Kidney epithelial cell (primary cell): ENCODE results near the gene TRIP11. TPM values are rescaled to one million over a fixed set of nuclear protein-coding genes. Genes with fewer than 3 reads are reported as not detected.
"Not testable (repeated sequence)": the region's sequence is repeated elsewhere in the genome, so short reads cannot be mapped to it uniquely, and the experiment has no call there.

ENCODE experiments used
- DNase-seq: peaks from one replicate; pipeline ENCODE4 v3.0.0-alpha.2; 2010; ENCODE audit warnings: low read depth
- H3K27me3 ChIP-seq: 2 replicates; pipeline ENCODE4 v1.6.0; 2011; ENCODE audit warnings: low read length; ENCODE audit not compliant: control insufficient read depth, insufficient read depth
- H3K36me3 ChIP-seq: 2 replicates; pipeline ENCODE4 v1.5.1; 2011; ENCODE audit warnings: low read length; ENCODE audit not compliant: control insufficient read depth, insufficient read depth
- H3K4me3 ChIP-seq: 2 replicates; pipeline ENCODE4 v1.5.1; 2011; ENCODE audit warnings: low read depth, mild to moderate bottlenecking, control low read depth, low read length
- total RNA-seq: library from RNA; depleted of rRNA; stranded (reverse); fragments of >200 nt; gene quantifications from 2 replicates; pipeline ENCODE4 v1.2.3, GENCODE V29; 2015
- TF ChIP-seq, protein P1 (sequence below): IDR thresholded peaks from 2 replicates; pipeline ENCODE4 v1.5.1; 2011; ENCODE audit warnings: mild to moderate bottlenecking, moderate library complexity, low read length, control low read depth, inconsistent platforms; ENCODE audit not compliant: insufficient read depth, poor library complexity, severe bottlenecking

The TRIP11 gene
- 19.4 and 32.7 TPM in 2 replicates for total RNA-seq

GRCh38 chr14:92039719-92040430 is at the start of gene TRIP11:
TSS of gene TRIP11 (minus strand) at chr14:92040059. CDS start at chr14:92039685, 374 bp downstream.
- DNase-seq: peak; percentile 63
- Histone ChIP-seq H3K27me3 (no peaks in the 10 kb centered on the region), H3K4me3 (peak within 1 kb of the TSS; percentile 77), H3K36me3 (no peaks in the 10 kb centered on the region)
- TF ChIP-seq, protein P1, sequence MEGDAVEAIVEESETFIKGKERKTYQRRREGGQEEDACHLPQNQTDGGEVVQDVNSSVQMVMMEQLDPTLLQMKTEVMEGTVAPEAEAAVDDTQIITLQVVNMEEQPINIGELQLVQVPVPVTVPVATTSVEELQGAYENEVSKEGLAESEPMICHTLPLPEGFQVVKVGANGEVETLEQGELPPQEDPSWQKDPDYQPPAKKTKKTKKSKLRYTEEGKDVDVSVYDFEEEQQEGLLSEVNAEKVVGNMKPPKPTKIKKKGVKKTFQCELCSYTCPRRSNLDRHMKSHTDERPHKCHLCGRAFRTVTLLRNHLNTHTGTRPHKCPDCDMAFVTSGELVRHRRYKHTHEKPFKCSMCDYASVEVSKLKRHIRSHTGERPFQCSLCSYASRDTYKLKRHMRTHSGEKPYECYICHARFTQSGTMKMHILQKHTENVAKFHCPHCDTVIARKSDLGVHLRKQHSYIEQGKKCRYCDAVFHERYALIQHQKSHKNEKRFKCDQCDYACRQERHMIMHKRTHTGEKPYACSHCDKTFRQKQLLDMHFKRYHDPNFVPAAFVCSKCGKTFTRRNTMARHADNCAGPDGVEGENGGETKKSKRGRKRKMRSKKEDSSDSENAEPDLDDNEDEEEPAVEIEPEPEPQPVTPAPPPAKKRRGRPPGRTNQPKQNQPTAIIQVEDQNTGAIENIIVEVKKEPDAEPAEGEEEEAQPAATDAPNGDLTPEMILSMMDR: no peak

- TF ChIP-seq, protein P1: no peak
- no peaks in the 10 kb centered on the region for H3K36me3 ChIP-seq
- DNase-seq: no peak
- no peaks in the 10 kb centered on the region for H3K27me3 ChIP-seq
- H3K4me3 ChIP-seq: no peak overlapping the region
Observed at GRCh38 chr14:92088494-92088893, 48.6 kb upstream of the TRIP11 start.

- Histone ChIP-seq H3K36me3 (no peaks in the 10 kb centered on the region), H3K27me3 (no peaks in the 10 kb centered on the region), H3K4me3 (no peak overlapping the region)
- TF ChIP-seq, protein P1: no peak
- no peak for DNase-seq
Observed at GRCh38 chr14:92074555-92074954, 34.7 kb upstream of the TRIP11 start.

GRCh38 chr14:92058006-92058917 is 18.4 kb upstream of the TRIP11 start:
- TF ChIP-seq, protein P1: no peak
- no peak for DNase-seq
- Histone ChIP-seq H3K27me3 (no peaks in the 10 kb centered on the region), H3K4me3 (no peak overlapping the region), H3K36me3 (no peaks in the 10 kb centered on the region)

GRCh38 chr14:92049781-92050180 is 9.9 kb upstream of the TRIP11 start:
- no peaks in the 10 kb centered on the region for H3K27me3 ChIP-seq
- DNase-seq: no peak
- no peaks in the 10 kb centered on the region for H3K36me3 ChIP-seq
- no peak overlapping the region for H3K4me3 ChIP-seq
- TF ChIP-seq, protein P1: no peak

DNA sequence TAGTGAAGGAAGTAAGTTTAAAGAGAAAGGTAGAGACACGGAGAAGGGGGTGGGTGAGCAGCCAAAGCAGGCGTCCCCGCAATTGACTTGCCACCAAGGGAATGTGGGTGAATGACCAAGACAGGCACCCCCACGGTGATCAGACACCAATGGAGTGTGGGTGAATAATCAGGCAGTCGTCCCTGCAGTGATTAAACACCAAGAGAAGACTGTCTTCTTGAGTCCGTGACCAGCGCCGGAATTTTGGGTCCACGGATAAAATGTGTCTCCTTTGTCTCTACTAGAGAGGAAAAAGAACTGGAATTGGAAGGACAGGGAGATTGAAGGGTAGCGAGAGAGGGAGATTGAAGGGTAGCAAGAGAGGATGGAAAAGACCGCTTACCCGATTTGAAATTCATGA is 9.4 kb upstream of the TRIP11 start:
- H3K27me3 ChIP-seq: not testable (repeated sequence)

GRCh38 chr14:92045904-92046303 is 6.0 kb upstream of the TRIP11 start:
- not testable (repeated sequence) for H3K27me3 ChIP-seq, DNase-seq, H3K4me3 ChIP-seq

More for the DNA sequence above, 9.4 kb upstream of the TRIP11 start:
- not testable (repeated sequence) for H3K36me3 ChIP-seq, DNase-seq, H3K4me3 ChIP-seq

DNA sequence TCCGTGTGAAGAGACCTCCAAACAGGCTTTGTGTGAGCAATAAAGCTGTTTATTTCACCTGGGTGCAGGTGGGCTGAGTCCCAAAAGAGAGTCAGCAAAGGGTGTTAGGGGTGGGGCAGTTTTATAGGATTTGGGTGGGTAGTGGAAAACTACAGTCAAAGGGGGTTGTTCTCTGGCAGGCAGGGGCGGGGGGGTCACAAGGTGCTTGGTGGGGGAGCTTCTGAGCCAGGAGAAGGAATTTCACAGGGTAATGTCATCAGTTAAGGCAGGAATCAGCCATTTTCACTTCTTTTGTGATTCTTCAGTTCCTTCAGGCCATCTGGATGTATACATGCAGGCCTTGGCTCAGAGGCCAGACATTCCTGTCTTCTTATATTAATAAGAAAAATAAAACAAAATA is 1.9 kb upstream of the TRIP11 start:
- H3K4me3 ChIP-seq, DNase-seq, H3K36me3 ChIP-seq, H3K27me3 ChIP-seq: not testable (repeated sequence)

More at GRCh38 chr14:92045904-92046303, 6.0 kb upstream of the TRIP11 start:
- H3K36me3 ChIP-seq: not testable (repeated sequence)
